ENCODE measurements around the gene F8. TPM values are rescaled to one million over a fixed set of nuclear protein-coding genes. Genes with fewer than 3 reads are reported as not detected.

F8 gene
- total RNA-seq, 1 donor: 1.1 TPM

GRCh38 chrX:154795016-154795415, 227.5 kb downstream of the F8 start:
- DNase-seq (ENCODE audit: low read depth in 2 of 3, low spot score in 2 of 3): no peak

DNA sequence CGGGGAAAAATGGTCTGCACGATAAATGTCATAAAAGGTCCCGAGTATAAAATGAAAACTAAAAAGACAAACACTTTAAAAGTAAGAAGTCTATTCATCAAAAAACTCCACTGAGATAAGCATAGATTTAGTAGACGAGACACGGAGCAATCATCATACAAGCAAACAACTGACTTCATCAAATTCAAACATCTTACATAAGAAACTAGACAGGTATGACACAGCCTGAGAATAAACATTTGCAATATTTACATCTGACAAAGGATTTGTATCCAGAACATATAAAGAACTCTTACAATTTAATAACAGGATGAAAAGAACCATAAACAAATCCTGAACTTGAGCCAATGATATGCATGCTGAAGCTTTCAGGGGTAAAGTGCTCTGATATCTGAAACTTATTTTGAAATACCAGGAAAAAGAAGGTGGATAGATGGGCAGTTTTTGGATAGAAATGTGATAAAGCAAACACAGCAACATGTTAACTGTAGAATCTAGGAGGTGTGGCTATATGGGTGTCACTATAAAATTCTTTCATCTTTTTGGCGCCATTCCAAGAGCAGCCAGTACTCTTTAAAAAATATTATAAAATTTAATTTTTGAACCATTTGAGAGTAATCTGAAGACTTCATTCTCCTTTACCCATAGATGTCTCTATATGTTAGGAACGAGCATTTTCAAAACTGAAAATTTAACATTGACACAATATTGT, 229.3 kb downstream of the F8 start:
- no peak for DNase-seq (ENCODE audit: low read depth in 2 of 3, low spot score in 2 of 3)

DNA sequence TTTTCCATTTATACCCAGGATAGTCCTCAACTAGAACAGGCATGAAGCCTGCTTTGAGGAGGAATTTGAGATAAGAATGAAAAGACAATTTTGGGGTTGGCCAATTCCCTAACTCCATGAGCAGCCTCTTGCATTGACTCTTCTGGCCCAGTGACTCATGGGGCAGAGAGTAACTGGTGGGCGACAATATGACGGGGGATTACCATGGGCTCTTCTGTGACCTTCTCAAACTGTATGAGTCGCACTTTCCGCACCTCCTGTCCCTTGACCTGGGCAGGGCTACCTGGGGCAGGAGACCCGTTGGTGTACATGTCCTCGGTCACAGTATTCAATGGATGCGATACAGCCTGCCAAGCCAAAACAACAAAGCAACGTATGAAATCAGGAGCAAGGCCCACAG, 230.6 kb downstream of the F8 start:
- DNase-seq (ENCODE audit: low read depth in 2 of 3, low spot score in 2 of 3): no peak

- DNase-seq (ENCODE audit: low read depth in 2 of 3, low spot score in 2 of 3): no peak
Observed at GRCh38 chrX:154791467-154791866, 231.1 kb downstream of the F8 start.

Small RNA genes lying within 50 kb of the gene (small RNA-seq; reads per million reads assigned to genes)
- not detected for gene MIR1184-1

Other genes starting within 250 kb of the F8 start
- 154 TPM for gene MPP1, start 217.2 kb downstream of the F8 start, total RNA-seq
- not detected for gene SMIM9, start 188.1 kb downstream of the F8 start, total RNA-seq
- 6.7 TPM for gene F8A1, start 136.4 kb downstream of the F8 start, total RNA-seq
- gene FUNDC2, start 4.1 kb upstream of the F8 start, total RNA-seq: 24.5 TPM
- 4.8 TPM for gene CMC4, start 48.4 kb upstream of the F8 start, total RNA-seq
- 3.2 TPM for gene MTCP1, start 48.4 kb upstream of the F8 start, total RNA-seq
- 8.1 TPM for gene BRCC3, start 48.8 kb upstream of the F8 start, total RNA-seq
- 8.6 TPM for gene VBP1, start 193.7 kb upstream of the F8 start, total RNA-seq
- gene RAB39B, start 241.8 kb upstream of the F8 start, total RNA-seq: 3.2 TPM

All from hematopoietic multipotent progenitor cell (in vitro differentiated cells).